Cardiac muscle cell (in vitro differentiated cells and primary cell): ENCODE data around the gene UNC13C. TPM values are rescaled to one million over a fixed set of nuclear protein-coding genes. Genes with fewer than 3 reads are reported as not detected.

Source experiments
- DNase-seq, 2 donors: peaks; one replicate each; pipeline versions ENCODE4 v3.0.0 to v3.0.0-alpha.2; 2010 to 2017; ENCODE audit warnings: low read depth in 1 of 2, low spot score in 1 of 2
- H3K27ac ChIP-seq: fragments of 200-600 bp; sonication (generic); 2 replicates; pipeline ENCODE4 v1.5.1; 2016
- H3K27me3 ChIP-seq: fragments of 200-600 bp; sonication (generic); 2 replicates; pipeline ENCODE4 v1.6.0; 2016; ENCODE audit warnings: control low read depth
- H3K36me3 ChIP-seq: fragments of 200-600 bp; sonication (generic); 2 replicates; pipeline ENCODE4 v1.5.1; 2016; ENCODE audit warnings: control low read depth
- H3K4me1 ChIP-seq: fragments of 200-600 bp; sonication (generic); 2 replicates; pipeline ENCODE4 v1.8.1; 2017; ENCODE audit warnings: low read depth, mild to moderate bottlenecking, mixed run types
- H3K4me3 ChIP-seq: fragments of 200-600 bp; sonication (generic); 2 replicates; pipeline ENCODE4 v1.5.1; 2016; ENCODE audit warnings: mild to moderate bottlenecking
- H3K9me3 ChIP-seq: fragments of 200-600 bp; sonication (generic); 2 replicates; pipeline ENCODE4 v1.5.1; 2017; ENCODE audit warnings: low read depth, mild to moderate bottlenecking, control low read depth
- CTCF ChIP-seq: IDR thresholded peaks from 2 replicates; pipeline ENCODE4 v1.5.1; 2012; ENCODE audit warnings: low read depth, mild to moderate bottlenecking, low read length
- polyA plus RNA-seq: library from polyadenylated mRNA; unstranded; fragments of >200 nt; fragmentation: Nextera tagmentation; extraction: Ambion mirVana; gene quantifications from 2 replicates; pipeline ENCODE4 v1.2.1, GENCODE V29; 2016
- total RNA-seq: library from RNA; depleted of rRNA; stranded (reverse); fragments of >200 nt; gene quantifications from 2 replicates; pipeline ENCODE4 v1.2.3, GENCODE V29; 2016

Gene UNC13C
- total and polyA plus RNA-seq, 2 experiments from 2014 or later = under 0.01 TPM; not detected in 1

GRCh38 chr15:54282228-54282836 lies 304.1 kb downstream of the UNC13C start:
- H3K4me1 ChIP-seq = no peaks in the 10 kb centered on the region
- no peak overlapping the region for H3K27ac ChIP-seq
- no peak for DNase-seq
- no peaks in the 10 kb centered on the region for H3K36me3 ChIP-seq
- H3K4me3 ChIP-seq = no peak overlapping the region
- no peaks in the 10 kb centered on the region for H3K27me3 ChIP-seq
- no peak for TF ChIP-seq CTCF
- no peaks in the 10 kb centered on the region for H3K9me3 ChIP-seq

GRCh38 chr15:54288049-54288448 lies 309.8 kb downstream of the UNC13C start:
- Histone ChIP-seq H3K4me3 (no peak overlapping the region), H3K4me1 (no peaks in the 10 kb centered on the region), H3K27me3 (no peaks in the 10 kb centered on the region), H3K36me3 (no peaks in the 10 kb centered on the region), H3K9me3 (no peaks in the 10 kb centered on the region), H3K27ac (no peak overlapping the region)
- TF ChIP-seq CTCF = no peak
- no peak for DNase-seq

- Histone ChIP-seq H3K36me3 (no peaks in the 10 kb centered on the region), H3K27ac (no peak overlapping the region), H3K4me1 (no peaks in the 10 kb centered on the region), H3K9me3 (no peaks in the 10 kb centered on the region), H3K27me3 (no peaks in the 10 kb centered on the region), H3K4me3 (no peak overlapping the region)
- no peak for DNase-seq
- no peak for TF ChIP-seq CTCF
Observed at GRCh38 chr15:54289590-54290136, 311.4 kb downstream of the UNC13C start.

GRCh38 chr15:54298396-54298795 lies 320.2 kb downstream of the UNC13C start:
- Histone ChIP-seq H3K9me3 (no peaks in the 10 kb centered on the region), H3K36me3 (no peaks in the 10 kb centered on the region), H3K4me3 (no peak overlapping the region), H3K27ac (no peak overlapping the region), H3K4me1 (no peaks in the 10 kb centered on the region), H3K27me3 (no peaks in the 10 kb centered on the region)
- no peak for DNase-seq
- no peak for TF ChIP-seq CTCF

- Histone ChIP-seq H3K4me3 (no peak overlapping the region), H3K4me1 (no peaks in the 10 kb centered on the region), H3K9me3 (no peaks in the 10 kb centered on the region), H3K36me3 (no peaks in the 10 kb centered on the region), H3K27ac (no peak overlapping the region), H3K27me3 (no peaks in the 10 kb centered on the region)
- DNase-seq = peak in 1 of 2 donors; percentile 0
- TF ChIP-seq CTCF = no peak
Observed at GRCh38 chr15:54304321-54304720, 326.1 kb downstream of the UNC13C start.
